Mesendoderm (in vitro differentiated cells): ENCODE results near the gene RBM44.

Experiments used
- DNase-seq: peaks from one replicate; pipeline ENCODE4 v3.0.0; 2013
- H2AK5ac ChIP-seq: 2 replicates; pipeline ENCODE4 v1.6.1; 2013; ENCODE audit warnings: low read length, inconsistent platforms
- H2BK120ac ChIP-seq: 2 replicates; pipeline ENCODE4 v1.6.1; 2013; ENCODE audit warnings: low read depth, mild to moderate bottlenecking, low read length, moderate library complexity, mixed read lengths
- H2BK15ac ChIP-seq: replicated peaks from 2 replicates; pipeline ENCODE4 v1.6.1; 2013; ENCODE audit warnings: low read depth, mild to moderate bottlenecking, moderate library complexity
- H2BK5ac ChIP-seq: 2 replicates; pipeline ENCODE4 v1.6.1; 2013; ENCODE audit warnings: low read length, inconsistent platforms
- H3K18ac ChIP-seq: 2 replicates; pipeline ENCODE4 v1.6.1; 2013; ENCODE audit warnings: mild to moderate bottlenecking, low read length, mixed read lengths
- H3K23ac ChIP-seq: one replicate; pipeline ENCODE4 v1.6.1; 2013; ENCODE audit warnings: low read length
- H3K27ac ChIP-seq: 2 replicates; pipeline ENCODE4 v1.5.1; 2013; ENCODE audit warnings: low read depth, mild to moderate bottlenecking, inconsistent platforms, low read length, moderate library complexity
- H3K27me3 ChIP-seq: 2 replicates; pipeline ENCODE4 v1.6.1; 2013; ENCODE audit warnings: low read length, control low read depth, mild to moderate bottlenecking, inconsistent platforms; ENCODE audit not compliant: insufficient read depth, poor library complexity
- H3K36me3 ChIP-seq: 2 replicates; pipeline ENCODE4 v1.6.1; 2013; ENCODE audit warnings: low read length, inconsistent platforms; ENCODE audit not compliant: control insufficient read depth, insufficient read depth
- H3K4ac ChIP-seq: one replicate; pipeline ENCODE4 v1.6.1; 2013; ENCODE audit warnings: low read depth, mild to moderate bottlenecking, low read length, moderate library complexity
- H3K4me1 ChIP-seq: 2 replicates; pipeline ENCODE4 v1.6.1; 2013; ENCODE audit warnings: low read depth, low read length, inconsistent platforms; ENCODE audit not compliant: control insufficient read depth
- H3K4me2 ChIP-seq: 2 replicates; pipeline ENCODE4 v1.6.1; 2013; ENCODE audit warnings: low read length
- H3K4me3 ChIP-seq: 2 replicates; pipeline ENCODE4 v1.5.1; 2013; ENCODE audit warnings: mild to moderate bottlenecking, low read length
- H3K56ac ChIP-seq: one replicate; pipeline ENCODE4 v1.6.1; 2013; ENCODE audit warnings: low read length
- H3K79me1 ChIP-seq: 2 replicates; pipeline ENCODE4 v1.6.1; 2013; ENCODE audit warnings: low read length, inconsistent platforms
- H3K79me2 ChIP-seq: 2 replicates; pipeline ENCODE4 v1.6.1; 2013; ENCODE audit warnings: mild to moderate bottlenecking, low read length; ENCODE audit not compliant: control insufficient read depth, insufficient read depth
- H3K9ac ChIP-seq: 2 replicates; pipeline ENCODE4 v1.6.1; 2013; ENCODE audit warnings: low read length, inconsistent platforms
- H4K5ac ChIP-seq: one replicate; pipeline ENCODE4 v1.6.1; 2013; ENCODE audit warnings: low read length
- H4K8ac ChIP-seq: one replicate; pipeline ENCODE4 v1.6.1; 2013; ENCODE audit warnings: low read depth, mild to moderate bottlenecking, control low read depth, low read length, moderate library complexity
- WGBS: extraction: QIAGEN DNeasy Blood & Tissue Kit; methylation state at CpG from one replicate; pipeline ENCODE4 v1.1.7; 2013; ENCODE audit warnings: low lambda C conversion rate, missing lambda C conversion rate; ENCODE audit not compliant: insufficient coverage; ENCODE audit errors: extremely low coverage; 5-methylcytosine and 5-hydroxymethylcytosine counted together

RBM44 gene

DNA sequence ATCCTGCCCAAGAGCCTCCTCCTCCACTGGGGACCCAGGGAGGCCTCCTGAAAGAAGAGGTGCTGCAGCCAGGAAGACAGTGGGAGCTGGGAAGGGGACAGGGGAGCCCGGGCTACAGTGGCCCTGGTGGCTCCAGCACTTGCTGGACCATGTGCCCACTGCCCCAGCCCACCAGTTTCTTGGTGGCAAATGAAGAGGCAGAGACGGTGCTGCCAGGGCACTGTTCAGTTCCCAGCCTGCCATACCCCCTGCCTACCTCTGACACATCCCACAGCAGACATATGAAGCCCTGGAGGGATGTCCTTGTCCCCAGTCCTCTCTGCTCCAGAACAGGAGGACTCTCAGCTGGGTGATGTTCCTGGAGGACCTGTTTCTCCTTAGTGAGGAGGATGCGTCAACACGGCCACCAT lies 64.5 kb downstream of the RBM44 start:
- Histone ChIP-seq H3K79me2 (no peaks in the 10 kb centered on the region), H3K36me3 (no peaks in the 10 kb centered on the region), H3K9ac (no peak overlapping the region), H2AK5ac (no peak overlapping the region), H3K27me3 (peaks cover 9% of the 10 kb centered on the region), H2BK5ac (no peak overlapping the region), H3K4me1 (peaks cover 3% of the 10 kb centered on the region), H3K4me3 (no peak overlapping the region), H3K27ac (no peak overlapping the region), H3K4me2 (no peak overlapping the region), H3K4ac (no peak overlapping the region), H2BK15ac (no peak overlapping the region), H3K23ac (no peak overlapping the region), H2BK120ac (no peak overlapping the region), H4K8ac (no peak overlapping the region), H3K56ac (no peak overlapping the region), H4K5ac (no peak overlapping the region), H3K79me1 (no peaks in the 10 kb centered on the region), H3K18ac (no peak overlapping the region)
- no peak for DNase-seq
- WGBS: no CpG with 5 or more reads among the region's 4 CpGs

DNA sequence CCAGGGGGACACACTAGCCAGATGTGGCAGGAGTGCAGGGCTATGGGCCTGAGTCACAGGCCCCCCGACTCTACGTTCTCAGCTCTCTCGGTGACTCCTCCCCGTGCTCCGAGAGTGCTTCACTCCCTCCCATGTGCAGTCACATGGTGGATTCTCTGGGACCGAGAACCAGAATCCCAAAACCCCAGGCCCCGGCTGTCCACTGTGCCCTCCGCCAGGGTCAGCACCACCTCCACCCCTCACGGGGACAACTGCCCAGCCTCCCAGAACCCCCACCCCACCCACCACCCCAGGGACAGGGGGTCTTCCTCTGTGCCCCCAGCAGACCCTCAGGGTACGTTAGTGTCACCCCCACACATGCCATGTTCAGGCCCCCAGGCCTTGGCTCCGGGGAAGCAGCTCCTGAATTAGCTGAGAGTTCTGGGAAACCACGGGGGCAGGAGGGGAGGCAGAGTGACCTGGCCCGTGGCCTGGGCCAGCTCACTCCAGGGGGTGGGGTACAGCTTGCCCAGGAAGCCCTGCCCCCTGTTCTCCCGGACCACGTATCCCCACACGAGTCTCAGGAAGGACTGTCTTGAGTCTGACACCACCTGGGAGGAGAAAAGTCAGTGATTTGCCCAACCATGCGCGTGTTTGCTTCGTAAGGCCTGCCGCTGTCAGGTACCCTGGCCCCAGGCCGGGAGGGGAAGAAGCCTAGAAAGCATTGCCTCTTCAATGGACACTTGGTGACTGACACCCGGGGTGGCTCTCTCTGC lies 65.3 kb downstream of the RBM44 start:
- Histone ChIP-seq H3K79me2 (no peaks in the 10 kb centered on the region), H3K27me3 (peaks cover 9% of the 10 kb centered on the region), H3K79me1 (no peaks in the 10 kb centered on the region), H2AK5ac (no peak overlapping the region), H3K4me1 (peaks cover 3% of the 10 kb centered on the region), H3K4me3 (no peak overlapping the region), H3K4me2 (no peak overlapping the region), H2BK120ac (no peak overlapping the region), H2BK5ac (no peak overlapping the region), H3K4ac (no peak overlapping the region), H2BK15ac (no peak overlapping the region), H3K27ac (no peak overlapping the region), H3K36me3 (no peaks in the 10 kb centered on the region), H3K9ac (no peak overlapping the region), H4K8ac (no peak overlapping the region), H3K56ac (no peak overlapping the region), H4K5ac (no peak overlapping the region), H3K23ac (peak overlapping the region; percentile 45), H3K18ac (no peak overlapping the region)
- no CpG with 5 or more reads among the region's 22 CpGs for WGBS
- peak; percentile 8 for DNase-seq

DNA sequence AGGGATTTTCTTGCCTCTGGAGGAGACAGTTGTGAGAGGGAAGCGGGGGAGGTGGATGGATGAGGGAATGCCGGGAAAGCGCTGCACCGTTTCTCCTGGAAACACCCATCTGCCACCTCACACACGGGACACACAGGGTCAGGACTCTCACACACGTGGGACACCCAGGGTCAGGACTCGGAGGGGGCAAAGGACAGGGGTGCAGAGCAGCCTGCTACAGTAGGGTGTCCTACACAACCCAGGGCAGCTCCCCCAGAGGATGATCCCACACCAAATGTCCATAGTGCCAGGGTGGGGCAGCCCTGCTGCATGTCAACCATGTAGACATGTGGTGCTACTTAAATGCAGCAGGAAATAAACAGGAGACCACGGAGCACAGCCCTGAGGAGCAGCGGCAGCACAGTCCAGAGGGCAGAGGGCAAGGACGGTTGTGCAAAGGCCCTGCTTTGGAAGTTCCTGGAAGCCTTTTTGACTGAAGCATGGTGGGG lies 65.9 kb downstream of the RBM44 start:
- Histone ChIP-seq H3K23ac (no peak overlapping the region), H3K56ac (no peak overlapping the region), H3K4me1 (peaks cover 3% of the 10 kb centered on the region), H2BK120ac (no peak overlapping the region), H4K5ac (no peak overlapping the region), H3K27ac (no peak overlapping the region), H3K79me1 (no peaks in the 10 kb centered on the region), H3K18ac (no peak overlapping the region), H4K8ac (no peak overlapping the region), H2AK5ac (no peak overlapping the region), H3K27me3 (peaks cover 7% of the 10 kb centered on the region), H3K4me2 (no peak overlapping the region), H3K4ac (no peak overlapping the region), H3K79me2 (no peaks in the 10 kb centered on the region), H3K9ac (no peak overlapping the region), H3K4me3 (no peak overlapping the region), H2BK15ac (no peak overlapping the region), H3K36me3 (no peaks in the 10 kb centered on the region), H2BK5ac (no peak overlapping the region)
- no peak for DNase-seq
- no CpG with 5 or more reads among the region's 10 CpGs for WGBS

DNA sequence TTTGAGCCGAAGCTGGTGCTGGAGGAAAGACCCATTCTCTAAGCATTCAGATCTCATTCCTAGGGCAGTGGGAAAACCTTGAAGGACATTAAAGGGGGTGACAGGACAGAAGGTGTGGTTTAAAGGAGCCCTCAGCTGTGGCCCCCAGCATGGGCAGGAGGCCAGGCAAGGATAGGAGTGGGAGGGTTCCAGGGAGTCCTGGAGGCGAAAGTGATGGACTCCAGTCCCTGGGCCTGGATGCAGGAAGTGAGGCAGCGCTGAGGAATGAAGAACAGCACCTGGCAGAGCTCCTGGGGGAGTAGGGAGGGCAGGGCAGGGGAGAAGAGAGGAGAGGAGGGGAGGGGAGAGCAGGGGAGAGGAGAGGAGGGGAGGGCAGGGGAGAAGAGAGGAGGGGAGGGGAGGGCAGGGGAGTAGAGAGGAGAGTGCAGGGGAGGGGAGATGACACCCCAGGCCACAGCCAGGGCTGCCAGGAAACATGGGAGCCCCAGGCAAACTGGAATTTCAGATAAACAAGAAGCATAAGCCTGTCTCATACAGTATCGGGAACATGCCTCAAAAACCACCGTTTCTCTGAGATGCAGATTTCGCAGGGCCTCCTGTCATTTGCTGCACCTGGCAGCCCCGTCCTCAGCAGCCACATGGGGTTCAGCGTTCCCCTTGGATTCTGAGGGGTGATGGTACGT lies 66.5 kb downstream of the RBM44 start:
- H3K4me1 ChIP-seq: peaks cover 3% of the 10 kb centered on the region
- H3K27ac ChIP-seq: no peak overlapping the region
- H3K79me2 ChIP-seq: no peaks in the 10 kb centered on the region
- H3K36me3 ChIP-seq: no peaks in the 10 kb centered on the region
- no peak overlapping the region for H4K5ac ChIP-seq
- H3K56ac ChIP-seq: no peak overlapping the region
- no peak overlapping the region for H2BK15ac ChIP-seq
- H3K9ac ChIP-seq: no peak overlapping the region
- no peak overlapping the region for H3K18ac ChIP-seq
- H3K4me2 ChIP-seq: no peak overlapping the region
- no peak overlapping the region for H3K23ac ChIP-seq
- no CpG with 5 or more reads among the region's 9 CpGs for WGBS
- H2AK5ac ChIP-seq: no peak overlapping the region
- H3K79me1 ChIP-seq: no peaks in the 10 kb centered on the region
- H2BK120ac ChIP-seq: no peak overlapping the region
- H3K4ac ChIP-seq: no peak overlapping the region
- no peak overlapping the region for H2BK5ac ChIP-seq
- no peak overlapping the region for H3K4me3 ChIP-seq
- H4K8ac ChIP-seq: no peak overlapping the region
- DNase-seq: peak; percentile 61
- H3K27me3 ChIP-seq: peaks cover 7% of the 10 kb centered on the region

DNA sequence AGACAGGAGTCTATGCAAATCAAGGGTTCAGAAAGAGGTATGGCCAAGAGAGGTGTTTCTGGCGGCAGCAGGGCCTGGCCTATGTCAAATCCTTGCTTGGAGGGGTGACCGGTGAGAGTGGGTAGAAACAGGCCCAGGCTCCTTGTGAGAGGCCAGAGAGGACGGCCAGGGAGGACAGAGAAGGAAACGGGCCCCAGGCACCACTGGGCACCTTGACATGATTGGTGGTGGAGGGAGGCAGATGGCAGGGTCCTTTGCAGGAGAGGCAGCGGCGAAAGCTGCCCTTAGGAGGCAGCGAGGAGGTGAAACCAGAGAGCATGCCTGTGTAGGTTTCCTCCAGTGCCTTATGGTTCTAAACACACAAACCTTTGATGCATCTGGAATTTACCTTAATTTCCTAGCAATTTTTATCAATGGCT lies 67.1 kb downstream of the RBM44 start:
- H3K4ac ChIP-seq: no peak overlapping the region
- H3K36me3 ChIP-seq: no peaks in the 10 kb centered on the region
- no CpG with 5 or more reads among the region's 7 CpGs for WGBS
- H3K18ac ChIP-seq: no peak overlapping the region
- H3K79me2 ChIP-seq: no peaks in the 10 kb centered on the region
- H2BK5ac ChIP-seq: no peak overlapping the region
- H3K79me1 ChIP-seq: no peaks in the 10 kb centered on the region
- H2AK5ac ChIP-seq: no peak overlapping the region
- H4K8ac ChIP-seq: no peak overlapping the region
- no peak overlapping the region for H3K9ac ChIP-seq
- no peak overlapping the region for H2BK120ac ChIP-seq
- peaks cover 1% of the 10 kb centered on the region for H3K27me3 ChIP-seq
- H3K27ac ChIP-seq: no peak overlapping the region
- H3K23ac ChIP-seq: no peak overlapping the region
- peak; percentile 16 for DNase-seq
- H2BK15ac ChIP-seq: no peak overlapping the region
- H4K5ac ChIP-seq: no peak overlapping the region
- peaks cover 3% of the 10 kb centered on the region for H3K4me1 ChIP-seq
- H3K56ac ChIP-seq: no peak overlapping the region
- no peak overlapping the region for H3K4me2 ChIP-seq
- no peak overlapping the region for H3K4me3 ChIP-seq
